GM12891 (cell line): ENCODE data around the gene FOXL1.

Experiments
- POLR2A ChIP-seq: IDR thresholded peaks from 2 replicates; pipeline ENCODE4 v1.6.1; 2011; ENCODE audit warnings: low read depth, low read length, control low read depth
- POU2F2 ChIP-seq: IDR thresholded peaks from 2 replicates; pipeline ENCODE4 v1.6.1; 2011; ENCODE audit warnings: low read depth, mild to moderate bottlenecking, control low read depth, low read length, moderate library complexity
- TAF1 ChIP-seq: IDR thresholded peaks from 2 replicates; pipeline ENCODE4 v1.6.1; 2011; ENCODE audit warnings: low read depth, low read length, control low read depth

- TF ChIP-seq POLR2A, result no peak
- TF ChIP-seq POU2F2, result no peak
- no peak for TF ChIP-seq TAF1
These were observed 20.5 kb downstream of the FOXL1 start for GRCh38 chr16:86598607-86599565.
